Lower leg skin (tissue), 3 donors: ENCODE measurements around the gene OR6C4.

Experiments used
- CTCF ChIP-seq, 3 donors: fragments of 450-650 bp; IDR thresholded peaks; one replicate each; pipeline ENCODE4 v1.5.1; 2016; ENCODE audit warnings: antibody characterized with exemption in 3 of 3, mild to moderate bottlenecking in 3 of 3, moderate library complexity in 2 of 3
- POLR2A ChIP-seq, 2 donors: fragments of 450-650 bp; IDR thresholded peaks; one replicate each; pipeline ENCODE4 v1.6.1; 2016 to 2017; ENCODE audit warnings: antibody characterized with exemption in 2 of 2, mild to moderate bottlenecking in 1 of 2, moderate library complexity in 1 of 2

- TF ChIP-seq CTCF (IDR thresholded peaks at IDR 0.05) (no peak), POLR2A (IDR thresholded peaks at IDR 0.05) (no peak)
Observed at GRCh38 chr12:55549302-55549701, at the start of gene OR6C4.
